ENCODE data around the gene SLC1A2.

The SLC1A2 gene

GRCh38 chr11:35348898-35349687 is 70.3 kb downstream of the SLC1A2 start:
- no peaks in the 10 kb centered on the region for H3K27me3 ChIP-seq
- no peak overlapping the region for H3K4me3 ChIP-seq (ENCODE audit: low read depth in 1 of 2, low read length in 1 of 2)
- no peak for TF ChIP-seq CTCF (IDR thresholded peaks at IDR 0.05)
- no peaks in the 10 kb centered on the region for H3K36me3 ChIP-seq
- H3K27ac ChIP-seq = no peak overlapping the region
- no peaks in the 10 kb centered on the region for H3K9me3 ChIP-seq
- H3K4me1 ChIP-seq (ENCODE audit: control insufficient read depth in 1 of 2, insufficient read depth in 1 of 2, low read depth in 1 of 2, low read length in 1 of 2) = peaks cover 10 to 11% of the 10 kb centered on the region in 2 experiments

DNA sequence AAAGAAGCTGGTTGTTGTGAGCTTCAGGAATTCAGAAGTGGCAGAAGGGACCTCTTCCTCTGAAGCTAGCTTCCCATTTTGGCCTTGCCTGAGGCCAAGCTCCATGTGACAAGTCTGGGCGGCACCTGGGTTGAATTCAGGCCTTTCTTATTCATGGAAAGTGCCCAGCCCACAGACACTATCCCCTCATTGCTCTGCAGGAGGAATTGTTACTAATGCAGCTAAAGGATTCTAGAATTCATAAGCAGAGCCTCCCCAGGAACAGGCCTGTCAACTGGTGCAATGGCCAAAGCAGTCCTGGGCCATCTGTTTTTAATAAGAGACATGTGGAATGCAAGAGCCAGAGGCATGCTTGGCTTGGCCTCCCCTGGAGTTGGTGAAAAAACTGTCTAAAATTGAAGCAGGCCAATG is 71.4 kb downstream of the SLC1A2 start:
- Histone ChIP-seq H3K4me3 (ENCODE audit: low read depth in 1 of 2, low read length in 1 of 2) (no peak overlapping the region), H3K27ac (no peak overlapping the region), H3K27me3 (no peaks in the 10 kb centered on the region), H3K36me3 (no peaks in the 10 kb centered on the region), H3K9me3 (no peaks in the 10 kb centered on the region), H3K4me1 (ENCODE audit: control insufficient read depth in 1 of 2, insufficient read depth in 1 of 2, low read depth in 1 of 2, low read length in 1 of 2) (peaks cover 10 to 11% of the 10 kb centered on the region in 2 experiments)
- no peak for TF ChIP-seq CTCF (IDR thresholded peaks at IDR 0.05)

DNA sequence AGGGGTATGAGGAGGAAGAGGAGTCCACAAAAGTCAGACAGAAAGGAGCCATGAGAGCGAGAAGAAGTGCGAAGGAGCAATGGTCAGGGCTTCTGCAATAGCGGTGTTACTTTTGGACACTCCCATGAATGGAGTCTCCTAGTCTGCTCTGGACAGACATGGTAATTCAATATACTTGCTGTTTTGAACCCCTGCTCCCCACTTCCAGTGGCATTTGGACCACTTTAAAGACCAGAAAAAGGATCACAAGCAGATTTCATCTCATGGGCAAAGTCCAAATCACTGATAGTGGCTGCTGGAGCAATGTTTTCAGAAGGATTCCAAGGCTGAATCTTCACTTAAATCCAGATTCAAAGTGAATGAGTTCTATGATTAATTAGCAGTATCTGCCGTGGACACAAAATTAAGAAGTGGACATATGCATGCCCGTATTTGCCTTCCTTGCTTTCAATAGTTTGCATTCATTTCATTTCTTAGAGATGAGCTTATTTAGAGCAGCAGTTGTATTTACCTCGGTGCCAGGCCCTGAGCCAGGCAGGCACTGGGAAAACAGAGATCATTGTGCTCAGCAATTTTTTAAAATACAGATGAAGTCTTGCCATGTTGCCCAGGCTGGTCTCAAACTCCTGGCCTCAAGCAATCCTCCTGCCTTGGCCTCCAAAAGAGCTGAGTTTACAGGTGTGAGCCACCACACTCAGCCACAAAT is 72.0 kb downstream of the SLC1A2 start:
- no peaks in the 10 kb centered on the region for H3K36me3 ChIP-seq
- H3K4me1 ChIP-seq (ENCODE audit: control insufficient read depth in 1 of 2, insufficient read depth in 1 of 2, low read depth in 1 of 2, low read length in 1 of 2) = peaks cover 10 to 11% of the 10 kb centered on the region in 2 experiments
- no peaks in the 10 kb centered on the region for H3K27me3 ChIP-seq
- no peak for TF ChIP-seq CTCF (IDR thresholded peaks at IDR 0.05)
- no peaks in the 10 kb centered on the region for H3K9me3 ChIP-seq
- no peak overlapping the region for H3K27ac ChIP-seq
- H3K4me3 ChIP-seq (ENCODE audit: low read depth in 1 of 2, low read length in 1 of 2) = no peak overlapping the region

GRCh38 chr11:35346472-35347156 is 72.7 kb downstream of the SLC1A2 start:
- no peak overlapping the region for H3K4me3 ChIP-seq (ENCODE audit: low read depth in 1 of 2, low read length in 1 of 2)
- H3K27me3 ChIP-seq = no peaks in the 10 kb centered on the region
- no peak overlapping the region for H3K27ac ChIP-seq
- peaks cover 10 to 11% of the 10 kb centered on the region in 2 experiments for H3K4me1 ChIP-seq (ENCODE audit: control insufficient read depth in 1 of 2, insufficient read depth in 1 of 2, low read depth in 1 of 2, low read length in 1 of 2)
- H3K9me3 ChIP-seq = no peaks in the 10 kb centered on the region
- no peaks in the 10 kb centered on the region for H3K36me3 ChIP-seq
- TF ChIP-seq CTCF (IDR thresholded peaks at IDR 0.05) = no peak

DNA sequence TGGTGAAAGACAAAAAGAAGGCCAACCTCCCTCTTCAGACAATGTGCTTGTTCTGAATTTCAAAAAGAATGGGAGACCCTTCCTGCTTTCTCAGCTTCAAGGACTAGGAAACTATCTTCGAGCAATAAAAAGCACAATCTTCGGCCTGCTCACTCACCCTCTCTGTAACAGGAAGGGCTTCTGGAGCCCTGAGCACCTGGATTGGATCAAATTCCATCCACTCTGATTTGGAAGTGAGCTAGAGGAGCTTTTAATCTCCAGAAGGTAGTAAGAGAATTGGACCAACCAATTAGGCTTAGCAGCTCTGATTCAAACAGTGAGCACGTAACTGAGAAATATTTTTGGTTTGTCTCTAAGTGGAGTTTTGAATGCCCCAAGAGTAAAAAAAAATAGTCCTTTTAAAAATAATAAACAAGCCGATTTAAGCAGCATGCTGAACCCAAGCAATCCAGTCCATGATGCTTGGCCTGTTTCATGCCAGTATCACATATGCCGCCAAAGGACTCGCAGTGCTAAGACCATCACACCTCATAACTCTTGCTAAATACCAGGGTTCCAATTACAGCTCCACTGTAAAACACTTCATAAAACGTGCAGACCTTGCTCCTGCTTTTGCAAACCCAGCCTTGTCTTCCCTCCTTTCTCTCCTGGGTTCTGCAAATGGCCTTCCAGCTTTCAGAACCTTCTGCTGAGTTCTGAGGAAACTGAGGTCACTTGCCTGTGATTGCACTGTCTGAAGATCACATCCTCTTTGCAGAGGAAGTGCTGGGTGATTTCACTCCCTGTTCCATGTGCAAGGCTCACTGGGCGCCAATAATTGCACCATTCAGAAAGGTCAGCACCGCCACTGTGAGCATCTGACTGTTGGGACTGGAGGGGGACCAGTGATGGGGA is 74.4 kb downstream of the SLC1A2 start:
- H3K4me3 ChIP-seq (ENCODE audit: low read depth in 1 of 2, low read length in 1 of 2) = no peak overlapping the region
- H3K27ac ChIP-seq = peak overlapping the region; percentile 23
- no peaks in the 10 kb centered on the region for H3K9me3 ChIP-seq
- H3K36me3 ChIP-seq = no peaks in the 10 kb centered on the region
- H3K4me1 ChIP-seq (ENCODE audit: control insufficient read depth in 1 of 2, insufficient read depth in 1 of 2, low read depth in 1 of 2, low read length in 1 of 2) = peaks cover 10 to 11% of the 10 kb centered on the region in 2 experiments
- no peak for TF ChIP-seq CTCF (IDR thresholded peaks at IDR 0.05)
- no peaks in the 10 kb centered on the region for H3K27me3 ChIP-seq
